HG03439 (cell line): ENCODE results near the gene EEIG1.

Source experiments
- ATAC-seq: cut with Tn5 transposase; IDR thresholded peaks from one replicate; pipeline ENCODE4 v1.9.1; 2021; ENCODE audit warnings: mild to moderate bottlenecking, moderate library complexity; ENCODE audit not compliant: unreplicated experiment

EEIG1 gene

GRCh38 chr9:128001779-128002298 lies 21.1 kb upstream of the EEIG1 start:
- no peak for ATAC-seq

- no peak for ATAC-seq
Measured at GRCh38 chr9:128001151-128001778, 20.5 kb upstream of the EEIG1 start.

GRCh38 chr9:127999461-127999860 lies 18.7 kb upstream of the EEIG1 start:
- no peak for ATAC-seq

- ATAC-seq, result no peak
Measured at GRCh38 chr9:127993721-127994120, 12.9 kb upstream of the EEIG1 start.

- ATAC-seq, result no peak
Measured at GRCh38 chr9:127991757-127992274, 11.0 kb upstream of the EEIG1 start.

- ATAC-seq, result no peak
Measured at GRCh38 chr9:127991017-127991756, 10.4 kb upstream of the EEIG1 start.

GRCh38 chr9:127990554-127990953 lies 9.8 kb upstream of the EEIG1 start:
- no peak for ATAC-seq

- ATAC-seq, result no peak
Measured at GRCh38 chr9:127989094-127989493, 8.3 kb upstream of the EEIG1 start.

GRCh38 chr9:127987103-127987614 lies 6.4 kb upstream of the EEIG1 start:
- peak; percentile 35 for ATAC-seq

- no peak for ATAC-seq
Measured at GRCh38 chr9:127985011-127985410, 4.2 kb upstream of the EEIG1 start.

GRCh38 chr9:127983847-127984289 lies 3.1 kb upstream of the EEIG1 start:
- peak; percentile 25 for ATAC-seq

- no peak for ATAC-seq
Measured at GRCh38 chr9:127982912-127983311, 2.1 kb upstream of the EEIG1 start.

- no peak for ATAC-seq
Measured at GRCh38 chr9:127981559-127982121, 851 bp upstream of the EEIG1 start.

GRCh38 chr9:127980060-127980705 lies 606 bp downstream of the EEIG1 start:
- peak; percentile 37 for ATAC-seq

- no peak for ATAC-seq
Measured at GRCh38 chr9:127979333-127980059, 1.3 kb downstream of the EEIG1 start.

GRCh38 chr9:127979015-127979332 lies 1.8 kb downstream of the EEIG1 start:
- ATAC-seq, result no peak

- no peak for ATAC-seq
Measured at GRCh38 chr9:127977884-127978647, 2.7 kb downstream of the EEIG1 start.

GRCh38 chr9:127977009-127977883 lies 3.5 kb downstream of the EEIG1 start:
- ATAC-seq, result no peak

- ATAC-seq, result no peak
Measured at GRCh38 chr9:127976498-127976897, 4.3 kb downstream of the EEIG1 start.
